Measurements from ENCODE around the gene SP3. TPM values are rescaled to one million over a fixed set of nuclear protein-coding genes. Genes with fewer than 3 reads are reported as not detected.

SP3 gene
- total and polyA plus RNA-seq, 3 experiments from 2014 or later: 61.0 to 98.4 (median 93.0) TPM

DNA sequence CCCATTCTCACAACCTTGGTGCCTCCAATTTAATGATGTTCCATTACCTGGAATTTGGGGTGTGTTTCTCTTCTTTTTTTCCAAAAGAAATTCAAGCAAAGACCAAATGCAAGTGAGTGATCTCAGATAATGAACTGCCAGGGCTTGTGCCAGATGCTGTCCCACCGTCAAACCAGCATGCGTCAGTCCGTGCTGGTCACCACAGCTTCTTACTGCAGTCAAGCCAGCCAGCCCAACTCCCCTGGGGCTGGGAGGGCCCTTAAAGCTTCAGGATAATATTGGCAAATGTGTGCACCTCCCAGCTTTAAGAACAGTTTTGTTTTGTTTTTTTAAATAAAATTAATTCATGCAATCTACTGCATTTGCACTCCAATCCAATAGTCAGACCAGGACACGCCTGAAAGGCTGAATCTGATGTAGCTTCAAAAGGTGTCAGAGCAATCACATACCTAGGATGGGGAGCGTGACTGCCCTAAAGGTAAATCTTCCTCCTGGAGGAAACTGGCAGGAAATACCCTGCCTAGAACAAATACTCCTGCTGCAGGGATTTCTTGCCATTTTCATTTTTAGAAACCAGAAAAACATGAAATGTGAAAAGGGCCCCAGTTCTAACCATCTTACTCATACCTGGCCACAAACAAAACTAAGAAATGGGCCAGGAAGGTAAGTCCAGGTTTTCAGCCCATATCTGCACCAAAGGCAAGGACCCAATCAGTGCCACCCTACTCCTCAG, 26.8 kb upstream of the SP3 start:
- ChIA-PET CTCF (no interaction called here), POLR2A (no interaction called here)
- no peaks in the 10 kb centered on the region for H3K4me1 ChIP-seq (ENCODE audit: insufficient read depth, low read length)
- H3K27me3 Mint-ChIP-seq: peaks cover 13 to 19% of the 10 kb centered on the region in 2 donors
- no peak overlapping the region for H3K27ac Mint-ChIP-seq
- H3K36me3 Mint-ChIP-seq: peaks cover 0 to 5% (median 0%) of the 10 kb centered on the region in 3 donors
- no peak overlapping the region for H3K27ac ChIP-seq (ENCODE audit: low read depth, low read length)
- no peaks in the 10 kb centered on the region for H3K27me3 ChIP-seq (ENCODE audit: insufficient read depth, low read length, poor library complexity, severe bottlenecking)
- no peak for DNase-seq
- H3K36me3 ChIP-seq (ENCODE audit: insufficient read depth, low read length): no peaks in the 10 kb centered on the region
- H3K9me3 ChIP-seq (ENCODE audit: low read length): no peaks in the 10 kb centered on the region
- no peaks in the 10 kb centered on the region for H3K9me3 Mint-ChIP-seq
- peaks cover 5 to 11% (median 10%) of the 10 kb centered on the region in 3 donors for H3K4me1 Mint-ChIP-seq
- H3K4me3 Mint-ChIP-seq: no peak overlapping the region
- H3K4me3 ChIP-seq (ENCODE audit: low read length): no peak overlapping the region

- no peak overlapping the region for H3K4me3 Mint-ChIP-seq
- H3K9me3 Mint-ChIP-seq: no peaks in the 10 kb centered on the region
- POLR2A ChIA-PET: no interaction called here
- H3K4me1 Mint-ChIP-seq: peaks cover under 1 to 5% (median 5%) of the 10 kb centered on the region in 3 donors
- CTCF ChIA-PET: no interaction called here
- peaks cover 13 to 19% of the 10 kb centered on the region in 2 donors for H3K27me3 Mint-ChIP-seq
- H3K27ac Mint-ChIP-seq: no peak overlapping the region
- DNase-seq: no peak
- Histone ChIP-seq H3K4me3 (ENCODE audit: low read length) (no peak overlapping the region), H3K27me3 (ENCODE audit: insufficient read depth, low read length, poor library complexity, severe bottlenecking) (no peaks in the 10 kb centered on the region), H3K27ac (ENCODE audit: low read depth, low read length) (no peak overlapping the region), H3K9me3 (ENCODE audit: low read length) (no peaks in the 10 kb centered on the region), H3K36me3 (ENCODE audit: insufficient read depth, low read length) (no peaks in the 10 kb centered on the region), H3K4me1 (ENCODE audit: insufficient read depth, low read length) (no peaks in the 10 kb centered on the region)
- peaks cover 0 to 5% (median 0%) of the 10 kb centered on the region in 3 donors for H3K36me3 Mint-ChIP-seq
These were observed 26.0 kb upstream of the SP3 start for GRCh38 chr2:173990970-173991819.

- Mint-ChIP-seq H3K4me1 (no peaks in the 10 kb centered on the region), H3K27me3 (peaks cover 13 to 19% of the 10 kb centered on the region in 2 donors), H3K36me3 (peaks cover 0 to 5% (median 0%) of the 10 kb centered on the region in 3 donors), H3K9me3 (no peaks in the 10 kb centered on the region), H3K27ac (no peak overlapping the region), H3K4me3 (no peak overlapping the region)
- H3K4me1 ChIP-seq (ENCODE audit: insufficient read depth, low read length): no peaks in the 10 kb centered on the region
- no peaks in the 10 kb centered on the region for H3K36me3 ChIP-seq (ENCODE audit: insufficient read depth, low read length)
- ChIA-PET CTCF (no interaction called here), POLR2A (no interaction called here)
- no peak overlapping the region for H3K27ac ChIP-seq (ENCODE audit: low read depth, low read length)
- DNase-seq: no peak
- no peak overlapping the region for H3K4me3 ChIP-seq (ENCODE audit: low read length)
- no peaks in the 10 kb centered on the region for H3K27me3 ChIP-seq (ENCODE audit: insufficient read depth, low read length, poor library complexity, severe bottlenecking)
- H3K9me3 ChIP-seq (ENCODE audit: low read length): no peaks in the 10 kb centered on the region
These were observed 25.1 kb upstream of the SP3 start for GRCh38 chr2:173990245-173990644.

DNA sequence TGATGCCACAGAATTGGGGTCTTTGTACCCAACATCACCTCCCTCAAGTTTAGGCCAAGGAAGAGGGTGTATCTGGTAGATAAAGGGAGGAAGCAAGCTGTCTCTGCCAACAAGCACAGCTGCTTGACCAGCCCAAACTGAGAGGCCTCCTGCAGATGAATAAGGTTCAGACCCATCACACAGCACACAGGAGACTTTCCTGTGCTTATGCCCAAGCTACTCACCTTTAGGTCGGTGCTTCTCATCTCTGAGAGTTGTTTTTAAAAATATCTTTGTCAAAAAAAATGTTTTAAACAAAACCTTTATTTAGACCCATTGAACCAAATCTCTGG, 24.7 kb upstream of the SP3 start:
- no peaks in the 10 kb centered on the region for H3K9me3 Mint-ChIP-seq
- H3K4me1 ChIP-seq (ENCODE audit: insufficient read depth, low read length): no peaks in the 10 kb centered on the region
- H3K4me3 ChIP-seq (ENCODE audit: low read length): no peak overlapping the region
- ChIA-PET POLR2A (no interaction called here), CTCF (no interaction called here)
- peaks cover 0 to 5% (median 0%) of the 10 kb centered on the region in 3 donors for H3K36me3 Mint-ChIP-seq
- no peaks in the 10 kb centered on the region for H3K27me3 ChIP-seq (ENCODE audit: insufficient read depth, low read length, poor library complexity, severe bottlenecking)
- no peak for DNase-seq
- H3K27ac ChIP-seq (ENCODE audit: low read depth, low read length): no peak overlapping the region
- peaks cover 13 to 19% of the 10 kb centered on the region in 2 donors for H3K27me3 Mint-ChIP-seq
- no peaks in the 10 kb centered on the region for H3K36me3 ChIP-seq (ENCODE audit: insufficient read depth, low read length)
- H3K9me3 ChIP-seq (ENCODE audit: low read length): no peaks in the 10 kb centered on the region
- H3K4me3 Mint-ChIP-seq: no peak overlapping the region
- H3K4me1 Mint-ChIP-seq: no peaks in the 10 kb centered on the region
- no peak overlapping the region for H3K27ac Mint-ChIP-seq

DNA sequence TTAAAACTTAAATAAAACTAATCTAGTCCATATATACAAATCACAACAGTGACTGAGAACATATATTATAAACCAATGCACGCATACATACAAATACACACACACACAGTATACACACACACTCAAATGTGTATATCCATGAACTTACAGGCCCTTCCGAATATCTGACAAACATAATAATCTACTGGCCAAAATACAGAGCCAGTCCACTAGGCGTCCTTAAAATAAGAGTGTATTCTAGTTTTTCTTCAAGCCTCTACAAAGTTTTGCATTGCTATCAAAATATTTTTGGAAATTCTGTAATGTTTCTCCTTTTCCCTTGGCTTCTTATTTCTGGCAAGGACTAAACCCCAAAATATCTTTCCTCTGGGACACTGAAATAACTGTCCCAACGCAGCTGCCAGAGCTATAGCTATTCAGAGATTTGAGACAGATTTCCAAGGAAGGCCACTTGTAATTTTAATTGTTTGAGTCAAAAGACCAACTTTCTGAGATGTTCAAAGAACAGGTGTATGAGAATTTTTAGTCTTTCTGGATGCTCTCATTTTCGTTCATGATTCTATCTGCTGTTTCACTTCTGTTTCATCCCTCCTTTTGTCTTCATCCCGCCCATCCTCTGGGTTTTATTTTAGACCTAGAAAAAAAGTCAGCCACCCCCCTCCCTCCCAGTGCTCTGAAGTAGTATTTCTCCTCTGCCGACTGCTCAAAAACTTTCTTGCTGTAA, 24.1 kb upstream of the SP3 start:
- Mint-ChIP-seq H3K27me3 (peaks cover 13 to 19% of the 10 kb centered on the region in 2 donors), H3K27ac (no peak overlapping the region), H3K36me3 (peaks cover 0 to 5% (median 0%) of the 10 kb centered on the region in 3 donors), H3K9me3 (no peaks in the 10 kb centered on the region), H3K4me1 (no peaks in the 10 kb centered on the region), H3K4me3 (no peak overlapping the region)
- no peaks in the 10 kb centered on the region for H3K36me3 ChIP-seq (ENCODE audit: insufficient read depth, low read length)
- POLR2A ChIA-PET: no interaction called here
- H3K27me3 ChIP-seq (ENCODE audit: insufficient read depth, low read length, poor library complexity, severe bottlenecking): no peaks in the 10 kb centered on the region
- H3K4me3 ChIP-seq (ENCODE audit: low read length): no peak overlapping the region
- no peak for DNase-seq
- H3K4me1 ChIP-seq (ENCODE audit: insufficient read depth, low read length): no peaks in the 10 kb centered on the region
- CTCF ChIA-PET: no interaction called here
- no peaks in the 10 kb centered on the region for H3K9me3 ChIP-seq (ENCODE audit: low read length)
- no peak overlapping the region for H3K27ac ChIP-seq (ENCODE audit: low read depth, low read length)

- Mint-ChIP-seq H3K4me3 (no peak overlapping the region), H3K27ac (peak overlapping the region in 1 of 8 donors; percentile 27), H3K27me3 (peaks cover 11 to 25% of the 10 kb centered on the region in 2 donors), H3K36me3 (no peaks in the 10 kb centered on the region), H3K4me1 (no peaks in the 10 kb centered on the region), H3K9me3 (no peaks in the 10 kb centered on the region)
- H3K4me3 ChIP-seq (ENCODE audit: low read length): no peak overlapping the region
- H3K9me3 ChIP-seq (ENCODE audit: low read length): no peaks in the 10 kb centered on the region
- ChIA-PET CTCF (interaction anchor here (0.9 to 1.7 kb wide), 2 partner anchors 9 to 16 kb away, joined by 3 read pairs; no protein-coding TSS in a partner anchor), POLR2A (no interaction called here)
- no peak for DNase-seq
- H3K36me3 ChIP-seq (ENCODE audit: insufficient read depth, low read length): no peaks in the 10 kb centered on the region
- no peaks in the 10 kb centered on the region for H3K4me1 ChIP-seq (ENCODE audit: insufficient read depth, low read length)
- no peaks in the 10 kb centered on the region for H3K27me3 ChIP-seq (ENCODE audit: insufficient read depth, low read length, poor library complexity, severe bottlenecking)
- no peak overlapping the region for H3K27ac ChIP-seq (ENCODE audit: low read depth, low read length)
These were observed 21.6 kb upstream of the SP3 start for GRCh38 chr2:173986805-173987204.

GRCh38 chr2:173985605-173985992, 20.4 kb upstream of the SP3 start:
- ChIA-PET CTCF (no interaction called here), POLR2A (no interaction called here)
- no peak overlapping the region for H3K4me3 Mint-ChIP-seq
- H3K4me1 Mint-ChIP-seq: no peaks in the 10 kb centered on the region
- H3K36me3 Mint-ChIP-seq: no peaks in the 10 kb centered on the region
- peaks cover 7 to 26% of the 10 kb centered on the region in 2 donors for H3K27me3 Mint-ChIP-seq
- Histone ChIP-seq H3K27ac (ENCODE audit: low read depth, low read length) (no peak overlapping the region), H3K4me1 (ENCODE audit: insufficient read depth, low read length) (no peaks in the 10 kb centered on the region), H3K4me3 (ENCODE audit: low read length) (no peak overlapping the region), H3K36me3 (ENCODE audit: insufficient read depth, low read length) (no peaks in the 10 kb centered on the region), H3K9me3 (ENCODE audit: low read length) (no peaks in the 10 kb centered on the region), H3K27me3 (ENCODE audit: insufficient read depth, low read length, poor library complexity, severe bottlenecking) (no peaks in the 10 kb centered on the region)
- H3K27ac Mint-ChIP-seq: no peak overlapping the region
- H3K9me3 Mint-ChIP-seq: no peaks in the 10 kb centered on the region
- DNase-seq: no peak

Data from CD8-positive, alpha-beta memory T cell (primary cell).